Esophagus muscularis mucosa (tissue), 4 donors: ENCODE measurements around the gene CCDC78. TPM values are rescaled to one million over a fixed set of nuclear protein-coding genes. Genes with fewer than 3 reads are reported as not detected.

ENCODE experiments used
- DNase-seq: peaks from one replicate; pipeline ENCODE4 v3.0.0-alpha.2; 2017; ENCODE audit errors: extremely low spot score
- H3K27ac ChIP-seq, 4 donors: fragments of 200-600 bp; sonication (generic); replicated peaks in 1 of 4; 1 replicate in 3 of 4; 2 replicates in 1 of 4; pipeline ENCODE4 v1.5.1; 2016 to 2019; ENCODE audit warnings: mild to moderate bottlenecking in 1 of 4
- H3K27me3 ChIP-seq, 4 donors: fragments of 200-600 bp; sonication (generic); one replicate each; pipeline versions ENCODE4 v1.5.1 to v1.6.0; 2016 to 2019
- H3K36me3 ChIP-seq, 4 donors: fragments of 200-600 bp; sonication (generic); one replicate each; pipeline ENCODE4 v1.5.1; 2016 to 2019
- H3K4me1 ChIP-seq, 4 donors: fragments of 200-600 bp; sonication (generic); one replicate each; pipeline ENCODE4 v1.5.1; 2016 to 2019
- H3K4me3 ChIP-seq, 4 donors: fragments of 200-600 bp; sonication (generic); 1 replicate in 2 of 4; 2 replicates in 2 of 4; pipeline ENCODE4 v1.5.1; 2016 to 2019; ENCODE audit warnings: mild to moderate bottlenecking in 4 of 4, moderate library complexity in 1 of 4
- H3K9me3 ChIP-seq, 4 donors: fragments of 200-600 bp; sonication (generic); 1 replicate in 3 of 4; 2 replicates in 1 of 4; pipeline ENCODE4 v1.5.1; 2016 to 2019
- CTCF ChIP-seq, 3 experiments: fragments of 200-600 bp in 2 of 3; fragments of 450-650 bp in 1 of 3; sonication (generic) in 2 of 3; IDR thresholded peaks; one replicate each; pipeline ENCODE4 v1.5.1; 2017 to 2019; ENCODE audit warnings: antibody characterized with exemption in 3 of 3, mild to moderate bottlenecking in 2 of 3, moderate library complexity in 1 of 3
- EP300 ChIP-seq: sonication (generic); formaldehyde crosslinking; IDR thresholded peaks from one replicate; pipeline ENCODE4 v1.6.1; 2017; ENCODE audit warnings: antibody characterized with exemption
- POLR2A ChIP-seq: fragments of 450-650 bp; IDR thresholded peaks from one replicate; pipeline ENCODE4 v1.6.1; 2017; ENCODE audit warnings: antibody characterized with exemption, moderate library complexity, mild to moderate bottlenecking, low read depth
- POLR2AphosphoS5 ChIP-seq, 2 donors: sonication (generic); formaldehyde crosslinking; IDR thresholded peaks; one replicate each; pipeline ENCODE4 v1.6.1; 2017; ENCODE audit warnings: antibody characterized with exemption in 2 of 2
- WGBS: methylation state at CpG from one replicate; pipeline ENCODE4 v1.1.5; 2018; 5-methylcytosine and 5-hydroxymethylcytosine counted together
- intact Hi-C: fragments of 100-400 bp; cut with DNase I; formaldehyde crosslinking; loops from one replicate; pipeline ENCODE4 v1.15.1; 2023
- total RNA-seq, 4 donors: library from RNA; depleted of rRNA; stranded (reverse); fragments of >200 nt; gene quantifications; one replicate each; pipeline versions ENCODE4 v1.1.0 to v1.2.1, GENCODE V29; 2016

CCDC78 gene
- total RNA-seq, 4 donors from 2014 or later: 0.33 to 2.5 (median 0.61) TPM

DNA sequence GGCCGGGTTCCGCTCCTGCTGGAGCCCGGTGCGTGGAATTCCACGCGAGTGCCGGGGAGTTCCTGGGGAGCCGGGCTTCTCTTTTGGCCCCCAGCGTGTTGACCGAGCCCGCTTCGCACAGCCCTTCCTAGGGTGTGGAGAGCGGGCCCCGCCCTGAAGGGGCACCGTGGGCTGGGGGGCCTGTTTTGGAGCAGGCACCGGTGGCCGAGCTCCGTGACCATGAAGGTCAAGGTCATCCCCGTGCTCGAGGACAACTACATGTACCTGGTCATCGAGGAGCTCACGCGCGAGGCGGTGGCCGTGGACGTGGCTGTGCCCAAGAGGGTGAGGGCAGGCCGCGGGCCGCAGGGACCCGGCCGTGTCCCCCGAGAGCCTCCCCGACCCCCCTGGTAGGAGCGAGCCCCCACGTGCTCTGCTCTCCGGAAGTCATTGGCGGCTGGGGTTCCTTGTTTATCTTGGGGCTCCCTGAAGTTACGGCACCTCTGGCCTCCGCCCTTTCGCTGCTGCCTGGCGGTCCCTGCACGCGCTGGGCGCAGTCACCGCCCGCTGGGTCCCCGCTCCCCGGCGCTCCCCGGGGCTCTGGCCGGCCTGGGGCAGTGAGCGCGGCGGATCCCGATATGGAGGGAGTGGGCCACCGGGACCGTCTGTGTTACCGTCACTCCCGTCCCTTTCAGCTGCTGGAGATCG, 1.2 kb upstream of the CCDC78 start:
- intact Hi-C loops: no loop called here
- Histone ChIP-seq H3K27me3 (peaks cover 0 to 53% (median 24%) of the 10 kb centered on the region in 4 donors), H3K9me3 (no peaks in the 10 kb centered on the region), H3K4me1 (peaks cover 26 to 38% (median 33%) of the 10 kb centered on the region in 4 donors), H3K27ac (no peak overlapping the region), H3K36me3 (peaks cover 12 to 34% (median 24%) of the 10 kb centered on the region in 4 donors), H3K4me3 (peak overlapping the region; percentile 56 to 66 (median 58))
- TF ChIP-seq POLR2AphosphoS5 (IDR thresholded peaks at IDR 0.05) (no peak), POLR2A (peak; percentile 22), CTCF (IDR thresholded peaks at IDR 0.05) (no peak)
- no peak for DNase-seq
- WGBS: 0% methylated on average over 12 of the region's 61 CpGs

- H3K27ac ChIP-seq: no peak overlapping the region
- intact Hi-C loops: no loop called here
- WGBS: no CpG with 5 or more reads among the region's 9 CpGs
- H3K4me1 ChIP-seq: peaks cover 32 to 50% (median 45%) of the 10 kb centered on the region in 4 donors
- TF ChIP-seq CTCF (IDR thresholded peaks at IDR 0.05) (no peak), POLR2A (no peak), EP300 (no peak), POLR2AphosphoS5 (IDR thresholded peaks at IDR 0.05) (no peak)
- peaks cover 0 to 53% (median 24%) of the 10 kb centered on the region in 4 donors for H3K27me3 ChIP-seq
- no peak for DNase-seq
- no peaks in the 10 kb centered on the region for H3K9me3 ChIP-seq
- peak overlapping the region in 2 of 4 donors; percentile 56 to 61 for H3K4me3 ChIP-seq
- peaks cover 2 to 21% (median 13%) of the 10 kb centered on the region in 4 donors for H3K36me3 ChIP-seq
These were observed 130 bp downstream of the CCDC78 start for GRCh38 chr16:726188-726437.

DNA sequence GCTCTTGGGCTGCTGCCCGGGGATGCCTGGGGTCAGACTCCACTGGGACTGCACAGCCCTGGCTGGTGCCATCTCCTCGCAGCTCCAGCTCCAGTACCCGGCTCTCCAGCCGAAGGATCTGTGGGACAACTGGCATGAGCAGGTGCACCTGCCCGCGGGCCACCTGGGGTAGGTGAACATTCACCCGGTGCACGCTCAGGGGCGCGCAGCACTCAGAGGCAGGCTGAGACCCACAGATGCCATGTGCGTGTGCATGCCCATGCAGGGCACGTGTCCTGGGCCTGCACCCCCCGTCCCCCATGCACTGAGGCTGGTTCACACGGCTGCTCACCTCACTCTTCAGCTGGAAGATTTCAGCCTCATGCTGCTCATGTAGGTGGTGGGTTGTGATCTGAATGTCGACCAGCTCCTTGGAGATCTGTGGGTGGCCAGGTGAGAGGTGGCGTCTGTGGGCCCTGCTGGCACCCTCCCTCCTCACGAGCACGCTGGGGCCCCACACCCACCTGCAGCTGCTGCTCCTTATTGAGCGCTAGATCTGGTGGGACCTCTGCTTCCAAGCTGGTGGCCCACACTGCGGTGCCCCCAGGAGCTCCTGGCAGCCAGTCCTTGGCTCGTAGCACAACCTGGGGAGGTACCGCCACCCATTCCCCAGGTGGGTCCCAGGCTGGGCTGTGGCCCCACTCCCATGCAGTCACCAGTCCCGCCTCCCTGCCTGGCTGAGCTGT, 618 bp downstream of the CCDC78 start:
- intact Hi-C loops: no loop called here
- Histone ChIP-seq H3K4me1 (peaks cover 33 to 52% (median 46%) of the 10 kb centered on the region in 4 donors), H3K4me3 (no peak overlapping the region), H3K9me3 (no peaks in the 10 kb centered on the region), H3K27ac (no peak overlapping the region), H3K27me3 (peaks cover 0 to 53% (median 24%) of the 10 kb centered on the region in 4 donors), H3K36me3 (peaks cover 0 to 16% (median 9%) of the 10 kb centered on the region in 4 donors)
- DNase-seq: no peak
- 78% methylated on average over 8 of the region's 23 CpGs for WGBS
- TF ChIP-seq POLR2A (no peak), EP300 (no peak), POLR2AphosphoS5 (IDR thresholded peaks at IDR 0.05) (no peak), CTCF (IDR thresholded peaks at IDR 0.05) (no peak)

DNA sequence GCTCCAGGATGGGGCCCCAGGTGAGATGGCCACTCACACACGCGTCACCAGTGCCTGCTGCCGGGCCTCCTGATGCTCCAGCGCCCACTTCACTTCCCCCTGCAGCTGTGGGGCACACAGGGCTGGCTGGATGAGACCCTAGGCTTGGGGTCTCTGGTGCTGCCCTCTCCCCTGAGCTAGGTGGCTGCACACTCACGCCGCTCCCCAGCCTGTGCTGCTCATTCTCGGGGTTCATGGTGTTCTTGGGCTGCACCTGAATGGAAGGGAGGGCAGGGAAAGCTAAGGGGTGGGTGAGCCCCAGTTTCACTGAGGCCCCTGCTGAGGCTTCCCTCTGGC, 1.2 kb downstream of the CCDC78 start:
- H3K9me3 ChIP-seq: no peaks in the 10 kb centered on the region
- DNase-seq: no peak
- intact Hi-C loops: no loop called here
- TF ChIP-seq POLR2A: no peak
- TF ChIP-seq POLR2AphosphoS5 (IDR thresholded peaks at IDR 0.05): no peak
- H3K27ac ChIP-seq: no peak overlapping the region
- H3K36me3 ChIP-seq: peaks cover 0 to 10% (median 3%) of the 10 kb centered on the region in 4 donors
- no peak overlapping the region for H3K4me3 ChIP-seq
- peaks cover 0 to 53% (median 24%) of the 10 kb centered on the region in 4 donors for H3K27me3 ChIP-seq
- peaks cover 39 to 58% (median 52%) of the 10 kb centered on the region in 4 donors for H3K4me1 ChIP-seq
- no CpG with 5 or more reads among the region's 7 CpGs for WGBS

GRCh38 chr16:724188-725040, 1.8 kb downstream of the CCDC78 start:
- intact Hi-C loops: no loop called here

More at GRCh38 chr16:724188-725040, 1.8 kb downstream of the CCDC78 start:
- no peak overlapping the region for H3K4me3 ChIP-seq
- H3K27me3 ChIP-seq: peaks cover 0 to 53% (median 24%) of the 10 kb centered on the region in 4 donors
- peaks cover 0 to 6% (median 2%) of the 10 kb centered on the region in 4 donors for H3K36me3 ChIP-seq
- H3K4me1 ChIP-seq: peaks cover 45 to 64% (median 58%) of the 10 kb centered on the region in 4 donors
- no peak for DNase-seq
- TF ChIP-seq POLR2AphosphoS5 (IDR thresholded peaks at IDR 0.05) (no peak), POLR2A (no peak), CTCF (IDR thresholded peaks at IDR 0.05) (no peak), EP300 (no peak)
- H3K9me3 ChIP-seq: no peaks in the 10 kb centered on the region
- no CpG with 5 or more reads among the region's 29 CpGs for WGBS
- H3K27ac ChIP-seq: no peak overlapping the region
